Activated CD8-positive, alpha-beta T cell treated with anti-CD3 and anti-CD28 coated beads, Interleukin-2, amount 10 ng/mL, durations not matched to agents 7 days and 5 days (primary cell): ENCODE measurements around the gene MRNIP. TPM values are rescaled to one million over a fixed set of nuclear protein-coding genes. Genes with fewer than 3 reads are reported as not detected.
"Not testable (repeated sequence)": the region's sequence is repeated elsewhere in the genome, so short reads cannot be mapped to it uniquely, and the experiment has no call there.

Experiments used
- ATAC-seq: fragments of 150-1000 bp; cut with Tn5 transposase; one replicate; pipeline ENCODE4 v1.10.0; 2021; ENCODE audit warnings: moderate library complexity
- CTCF ChIA-PET: fragments of 350-600 bp; sonication (Branson Sonifier 250); formaldehyde crosslinking; loops from one replicate; lab custom pipeline; 2021; ENCODE audit warnings: antibody characterized with exemption; lab: Charles Lee
- POLR2A ChIA-PET: fragments of 350-600 bp; sonication (Branson Sonifier 250); formaldehyde crosslinking; loops from one replicate; lab custom pipeline; 2021; ENCODE audit warnings: antibody characterized with exemption; lab: Charles Lee
- DNase-seq: peaks from one replicate; pipeline ENCODE4 v3.0.0-alpha.2; 2020
- H3K27ac Mint-ChIP-seq: one replicate; pipeline ENCODE4 v1.8.0; 2021; ENCODE audit warnings: mild to moderate bottlenecking, mixed read lengths
- H3K27me3 Mint-ChIP-seq: one replicate; pipeline ENCODE4 v1.8.0; 2021; ENCODE audit warnings: low read depth, mixed read lengths
- H3K36me3 Mint-ChIP-seq: one replicate; pipeline ENCODE4 v1.8.0; 2021; ENCODE audit warnings: low read depth, mixed read lengths
- H3K4me1 Mint-ChIP-seq: one replicate; pipeline ENCODE4 v1.8.0; 2021; ENCODE audit warnings: low read depth, mixed read lengths
- H3K4me3 Mint-ChIP-seq: one replicate; pipeline ENCODE4 v1.8.0; 2021; ENCODE audit warnings: mild to moderate bottlenecking, mixed read lengths
- H3K9me3 Mint-ChIP-seq: one replicate; pipeline ENCODE4 v1.8.0; 2022; ENCODE audit warnings: mixed read lengths; ENCODE audit not compliant: insufficient read depth
- total RNA-seq, 2 experiments: library from RNA; stranded (reverse); gene quantifications; one replicate each; pipeline ENCODE4 v1.2.3, GENCODE V29; 2021

The MRNIP gene
- total RNA-seq, 2 experiments from 2014 or later = 16.1 to 17.1 TPM

GRCh38 chr5:179858241-179858585 is 404 bp downstream of the MRNIP start:
- CTCF ChIA-PET = interaction anchor here (1.2 to 2.4 kb wide), 2 partner anchors 56 to 233 kb away, joined by 5 to 15 read pairs; no protein-coding TSS in a partner anchor
- POLR2A ChIA-PET = interaction anchor here (0.7 to 1.2 kb wide), 4 partner anchors 21 to 60 kb away, joined by 3 to 4 read pairs (median 4); partner anchors contain the start of gene SQSTM1

GRCh38 chr5:179854356-179854755 is 4.3 kb downstream of the MRNIP start:
- ChIA-PET CTCF (no interaction called here), POLR2A (no interaction called here)
- Mint-ChIP-seq H3K27ac (no peak overlapping the region), H3K9me3 (no peaks in the 10 kb centered on the region), H3K27me3 (no peaks in the 10 kb centered on the region), H3K4me1 (peaks cover 14% of the 10 kb centered on the region), H3K4me3 (no peak overlapping the region), H3K36me3 (peaks cover 7% of the 10 kb centered on the region)
- ATAC-seq (no peak), DNase-seq (no peak)

More at GRCh38 chr5:179858241-179858585, 404 bp downstream of the MRNIP start:
- peak overlapping the region; percentile 56 for H3K27ac Mint-ChIP-seq
- H3K4me3 Mint-ChIP-seq = peak overlapping the region; percentile 94
- peaks cover 9% of the 10 kb centered on the region for H3K36me3 Mint-ChIP-seq
- DNase-seq = peak; percentile 63
- peak; percentile 75 for ATAC-seq
- H3K9me3 Mint-ChIP-seq = no peaks in the 10 kb centered on the region
- no peaks in the 10 kb centered on the region for H3K27me3 Mint-ChIP-seq
- peaks cover 17% of the 10 kb centered on the region for H3K4me1 Mint-ChIP-seq

- Mint-ChIP-seq H3K27ac (no peak overlapping the region), H3K4me1 (peaks cover 8% of the 10 kb centered on the region), H3K9me3 (no peaks in the 10 kb centered on the region), H3K27me3 (no peaks in the 10 kb centered on the region), H3K36me3 (peaks cover 7% of the 10 kb centered on the region), H3K4me3 (no peak overlapping the region)
- ChIA-PET POLR2A (no interaction called here), CTCF (no interaction called here)
- no peak for ATAC-seq
- DNase-seq = no peak
Measured at GRCh38 chr5:179852993-179853547, 5.5 kb downstream of the MRNIP start.

- ChIA-PET CTCF (interaction anchor here (1.1 kb wide), 1 partner anchor 50 kb away, joined by 3 read pairs; no protein-coding TSS in a partner anchor), POLR2A (interaction anchor here (1.0 kb wide), 1 partner anchor 9 kb away, joined by 3 read pairs; no protein-coding TSS in a partner anchor)
- ATAC-seq (no peak), DNase-seq (no peak)
- Mint-ChIP-seq H3K36me3 (peaks cover 31% of the 10 kb centered on the region), H3K4me3 (no peak overlapping the region), H3K27ac (no peak overlapping the region), H3K4me1 (peaks cover 6% of the 10 kb centered on the region), H3K27me3 (no peaks in the 10 kb centered on the region), H3K9me3 (no peaks in the 10 kb centered on the region)
Measured at GRCh38 chr5:179841621-179842020, 17.0 kb downstream of the MRNIP start.

- H3K27ac Mint-ChIP-seq = no peak overlapping the region
- peaks cover 35% of the 10 kb centered on the region for H3K36me3 Mint-ChIP-seq
- peaks cover 15% of the 10 kb centered on the region for H3K4me1 Mint-ChIP-seq
- POLR2A ChIA-PET = no interaction called here
- DNase-seq (no peak), ATAC-seq (no peak)
- H3K9me3 Mint-ChIP-seq = no peaks in the 10 kb centered on the region
- no peaks in the 10 kb centered on the region for H3K27me3 Mint-ChIP-seq
- H3K4me3 Mint-ChIP-seq = no peak overlapping the region
- CTCF ChIA-PET = no interaction called here
Measured at GRCh38 chr5:179840766-179841165, 17.9 kb downstream of the MRNIP start.

- Mint-ChIP-seq H3K4me1 (peaks cover 18% of the 10 kb centered on the region), H3K4me3 (no peak overlapping the region), H3K27me3 (no peaks in the 10 kb centered on the region), H3K9me3 (no peaks in the 10 kb centered on the region), H3K27ac (no peak overlapping the region), H3K36me3 (peaks cover 34% of the 10 kb centered on the region)
- POLR2A ChIA-PET = no interaction called here
- no peak for DNase-seq
- ATAC-seq = no peak
- CTCF ChIA-PET = interaction anchor here (0.8 kb wide), 1 partner anchor 38 kb away, joined by 3 read pairs; no protein-coding TSS in a partner anchor
Measured at GRCh38 chr5:179840321-179840720, 18.3 kb downstream of the MRNIP start.

- POLR2A ChIA-PET = no interaction called here
Measured at GRCh38 chr5:179839328-179840256, 19.0 kb downstream of the MRNIP start.

GRCh38 chr5:179837076-179838011 is 21.3 kb downstream of the MRNIP start:
- Mint-ChIP-seq H3K9me3 (no peaks in the 10 kb centered on the region), H3K36me3 (peaks cover 42% of the 10 kb centered on the region), H3K4me1 (peaks cover 19% of the 10 kb centered on the region), H3K4me3 (peak overlapping the region; percentile 56), H3K27me3 (no peaks in the 10 kb centered on the region), H3K27ac (peak overlapping the region; percentile 90)
- CTCF ChIA-PET = interaction anchor here (1.2 to 1.4 kb wide), 4 partner anchors 15 to 70 kb away, joined by 3 to 8 read pairs (median 4); no protein-coding TSS in a partner anchor
- POLR2A ChIA-PET = interaction anchor here (0.5 to 2.3 kb wide), 5 partner anchors 15 to 71 kb away, joined by 3 to 6 read pairs (median 3); partner anchors contain the start of genes MGAT4B and MRNIP
- DNase-seq = no peak
- ATAC-seq = no peak

More at GRCh38 chr5:179839328-179840256, 19.0 kb downstream of the MRNIP start:
- Mint-ChIP-seq H3K36me3 (peaks cover 35% of the 10 kb centered on the region), H3K4me1 (peaks cover 19% of the 10 kb centered on the region), H3K27me3 (no peaks in the 10 kb centered on the region), H3K27ac (peak overlapping the region; percentile 60), H3K9me3 (no peaks in the 10 kb centered on the region), H3K4me3 (no peak overlapping the region)
- CTCF ChIA-PET = interaction anchor here (0.8 kb wide), 1 partner anchor 37 kb away, joined by 3 read pairs; no protein-coding TSS in a partner anchor
- ATAC-seq (no peak), DNase-seq (no peak)

- DNase-seq (peak; percentile 72), ATAC-seq (peak; percentile 94)
- Mint-ChIP-seq H3K27ac (peak overlapping the region; percentile 90), H3K27me3 (no peaks in the 10 kb centered on the region), H3K4me3 (peak overlapping the region; percentile 56), H3K4me1 (peaks cover 19% of the 10 kb centered on the region), H3K36me3 (peaks cover 45% of the 10 kb centered on the region), H3K9me3 (no peaks in the 10 kb centered on the region)
- ChIA-PET CTCF (interaction anchor here (1.2 to 1.4 kb wide), 3 partner anchors 15 to 34 kb away, joined by 3 to 8 read pairs (median 6); no protein-coding TSS in a partner anchor), POLR2A (interaction anchor here (0.5 to 2.3 kb wide), 3 partner anchors 17 to 72 kb away, joined by 3 to 6 read pairs (median 4); partner anchors contain the start of gene MRNIP)
Measured at GRCh38 chr5:179836225-179837019, 22.2 kb downstream of the MRNIP start.

GRCh38 chr5:179834871-179835270 is 23.7 kb downstream of the MRNIP start:
- Mint-ChIP-seq H3K36me3 (peaks cover 54% of the 10 kb centered on the region), H3K4me1 (peaks cover 19% of the 10 kb centered on the region)
- H3K27ac Mint-ChIP-seq, H3K27me3 Mint-ChIP-seq, ATAC-seq, DNase-seq, POLR2A ChIA-PET, H3K4me3 Mint-ChIP-seq, H3K9me3 Mint-ChIP-seq, CTCF ChIA-PET: not testable (repeated sequence)
